Omental fat pad (tissue), 4 donors: ENCODE measurements around the gene SUMF1. TPM values are rescaled to one million over a fixed set of nuclear protein-coding genes. Genes with fewer than 3 reads are reported as not detected.

ENCODE experiments used
- ATAC-seq: fragments of 150-250 bp; one replicate; pipeline ENCODE4 v1.9.1; 2016; ENCODE audit warnings: mild to moderate bottlenecking, moderate library complexity; ENCODE audit not compliant: low FRiP score
- DNase-seq: peaks from one replicate; pipeline ENCODE4 v3.0.0-alpha.2; 2019; ENCODE audit warnings: low spot score
- total RNA-seq, 4 donors: library from RNA; depleted of rRNA; stranded (reverse); fragments of >200 nt; gene quantifications; one replicate each; pipeline ENCODE4 v1.1.0, GENCODE V29; 2016
- TF ChIP-seq, protein P1 (sequence below), 3 donors: fragments of 450-650 bp; IDR thresholded peaks; one replicate each; pipeline ENCODE4 v1.5.1; 2016 to 2017; ENCODE audit warnings: antibody characterized with exemption in 3 of 3, mild to moderate bottlenecking in 3 of 3, moderate library complexity in 2 of 3

SUMF1 gene
- total RNA-seq, 4 donors from 2014 or later = 44.9 to 61.1 (median 53.8) TPM

DNA sequence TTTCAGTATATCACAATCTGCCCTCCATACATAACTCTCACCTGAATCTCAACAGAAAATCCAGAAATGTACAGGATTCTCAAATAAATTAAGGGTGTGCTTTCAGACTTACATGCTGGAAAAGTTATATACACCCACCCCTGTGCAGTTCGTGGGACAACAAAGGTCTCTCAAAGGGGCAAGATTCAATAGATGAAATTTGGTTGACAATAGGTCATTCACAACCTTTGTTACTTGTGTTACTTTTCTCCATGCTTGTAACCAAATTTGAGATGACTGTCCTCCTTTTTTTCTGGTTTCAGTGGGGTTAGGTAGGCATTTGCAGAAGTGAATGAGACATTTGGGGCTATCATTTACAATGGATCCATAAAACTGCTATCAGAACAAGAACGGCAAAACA lies 91.2 kb downstream of the SUMF1 start:
- DNase-seq (no peak), ATAC-seq (no peak)
- TF ChIP-seq, protein P1, sequence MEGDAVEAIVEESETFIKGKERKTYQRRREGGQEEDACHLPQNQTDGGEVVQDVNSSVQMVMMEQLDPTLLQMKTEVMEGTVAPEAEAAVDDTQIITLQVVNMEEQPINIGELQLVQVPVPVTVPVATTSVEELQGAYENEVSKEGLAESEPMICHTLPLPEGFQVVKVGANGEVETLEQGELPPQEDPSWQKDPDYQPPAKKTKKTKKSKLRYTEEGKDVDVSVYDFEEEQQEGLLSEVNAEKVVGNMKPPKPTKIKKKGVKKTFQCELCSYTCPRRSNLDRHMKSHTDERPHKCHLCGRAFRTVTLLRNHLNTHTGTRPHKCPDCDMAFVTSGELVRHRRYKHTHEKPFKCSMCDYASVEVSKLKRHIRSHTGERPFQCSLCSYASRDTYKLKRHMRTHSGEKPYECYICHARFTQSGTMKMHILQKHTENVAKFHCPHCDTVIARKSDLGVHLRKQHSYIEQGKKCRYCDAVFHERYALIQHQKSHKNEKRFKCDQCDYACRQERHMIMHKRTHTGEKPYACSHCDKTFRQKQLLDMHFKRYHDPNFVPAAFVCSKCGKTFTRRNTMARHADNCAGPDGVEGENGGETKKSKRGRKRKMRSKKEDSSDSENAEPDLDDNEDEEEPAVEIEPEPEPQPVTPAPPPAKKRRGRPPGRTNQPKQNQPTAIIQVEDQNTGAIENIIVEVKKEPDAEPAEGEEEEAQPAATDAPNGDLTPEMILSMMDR (IDR thresholded peaks at IDR 0.05) = no peak

- ATAC-seq (no peak), DNase-seq (no peak)
- TF ChIP-seq, protein P1 (IDR thresholded peaks at IDR 0.05) = no peak
Measured at GRCh38 chr3:4373669-4374068, 93.4 kb downstream of the SUMF1 start.

GRCh38 chr3:4362523-4362922 lies 104.5 kb downstream of the SUMF1 start:
- no peak for ATAC-seq
- TF ChIP-seq, protein P1 (IDR thresholded peaks at IDR 0.05) = no peak
- DNase-seq = no peak

GRCh38 chr3:4360817-4361216 lies 106.3 kb downstream of the SUMF1 start:
- no peak for ATAC-seq
- TF ChIP-seq, protein P1 (IDR thresholded peaks at IDR 0.05) = no peak
- DNase-seq = no peak

DNA sequence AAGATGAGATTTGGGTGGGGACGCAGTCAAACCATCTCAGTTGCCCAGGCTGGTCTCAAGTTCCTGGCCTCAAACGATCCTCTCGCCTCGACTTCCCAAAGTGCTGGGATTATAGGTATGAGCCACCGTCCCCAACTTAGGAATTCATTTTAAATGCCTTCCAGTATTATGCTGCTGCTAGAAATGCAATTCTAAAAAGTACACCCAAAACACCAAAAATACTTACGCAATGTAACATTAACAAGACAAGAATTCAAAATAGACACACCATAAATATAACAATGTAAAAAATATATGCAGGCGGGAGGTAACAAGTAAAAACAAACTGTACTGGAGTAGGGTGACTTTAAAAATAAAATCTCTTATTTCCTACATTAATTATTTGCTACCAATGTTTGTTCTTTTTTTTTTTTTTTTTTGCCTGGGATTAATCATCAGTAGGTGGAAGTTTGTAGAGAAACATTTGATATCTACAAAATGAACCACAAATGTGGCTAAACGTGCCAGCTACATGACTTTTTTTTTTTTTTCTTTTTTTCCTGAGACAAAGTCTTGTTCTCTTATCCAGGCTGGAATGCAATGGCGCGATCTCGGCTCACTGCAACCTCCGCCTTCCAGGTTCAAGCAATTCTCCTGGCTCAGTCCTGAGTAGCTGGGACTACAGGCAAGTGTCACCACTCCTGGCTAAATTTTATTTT lies 107.1 kb downstream of the SUMF1 start:
- no peak for DNase-seq
- ATAC-seq = no peak
- TF ChIP-seq, protein P1 (IDR thresholded peaks at IDR 0.05) = no peak

DNA sequence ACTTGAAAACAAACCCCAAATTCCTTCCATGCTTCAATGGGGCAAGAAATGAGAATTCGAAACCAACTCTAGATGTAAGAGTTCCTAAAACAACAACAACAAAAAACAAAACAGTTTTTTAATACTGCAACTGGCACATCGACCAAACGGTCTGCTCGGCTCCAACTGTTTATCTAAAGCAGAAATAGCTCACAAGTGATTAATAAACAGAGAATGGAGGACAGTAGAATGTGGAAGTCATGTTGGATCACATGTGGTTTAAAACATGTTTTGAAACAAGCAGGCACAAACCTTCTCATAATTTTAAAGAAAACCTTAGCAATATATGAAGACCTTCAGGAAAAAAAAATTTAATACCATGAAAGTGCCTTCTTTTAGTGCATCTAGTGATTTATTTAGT lies 108.8 kb downstream of the SUMF1 start:
- ATAC-seq (no peak), DNase-seq (no peak)
- TF ChIP-seq, protein P1 (IDR thresholded peaks at IDR 0.05) = no peak
